GM19240 (cell line): ENCODE results near the gene C18orf32.
"Not testable (repeated sequence)": the region's sequence is repeated elsewhere in the genome, so short reads cannot be mapped to it uniquely, and the experiment has no call there.

ENCODE experiments used
- DNase-seq: peaks from one replicate; pipeline ENCODE4 v3.0.0; 2011; ENCODE audit warnings: low spot score; ENCODE audit not compliant: insufficient read length

Gene C18orf32

GRCh38 chr18:49471532-49471931, 15.5 kb downstream of the C18orf32 start:
- DNase-seq = no peak

GRCh38 chr18:49467599-49467998, 19.4 kb downstream of the C18orf32 start:
- DNase-seq = no peak

- no peak for DNase-seq
Measured at GRCh38 chr18:49467019-49467563, 19.9 kb downstream of the C18orf32 start.

- DNase-seq = no peak
Measured at GRCh38 chr18:49464718-49465598, 22.1 kb downstream of the C18orf32 start.

- no peak for DNase-seq
Measured at GRCh38 chr18:49461602-49461977, 25.4 kb downstream of the C18orf32 start.

GRCh38 chr18:49460976-49461601, 25.9 kb downstream of the C18orf32 start:
- no peak for DNase-seq

- DNase-seq = peak; percentile 10
Measured at GRCh38 chr18:49459404-49460171, 27.4 kb downstream of the C18orf32 start.

GRCh38 chr18:49457616-49458015, 29.4 kb downstream of the C18orf32 start:
- no peak for DNase-seq

GRCh38 chr18:49456794-49457193, 30.2 kb downstream of the C18orf32 start:
- no peak for DNase-seq

- DNase-seq = not testable (repeated sequence)
Measured at GRCh38 chr18:49452534-49452933, 34.5 kb downstream of the C18orf32 start.

- no peak for DNase-seq
Measured at GRCh38 chr18:49447810-49448745, 39.0 kb downstream of the C18orf32 start.

GRCh38 chr18:49446481-49446880, 40.6 kb downstream of the C18orf32 start:
- no peak for DNase-seq

GRCh38 chr18:49444581-49444980, 42.5 kb downstream of the C18orf32 start:
- DNase-seq = no peak

GRCh38 chr18:49443837-49444236, 43.2 kb downstream of the C18orf32 start:
- no peak for DNase-seq

- no peak for DNase-seq
Measured at GRCh38 chr18:49441338-49441938, 45.6 kb downstream of the C18orf32 start.

GRCh38 chr18:49435170-49435569, 51.9 kb downstream of the C18orf32 start:
- no peak for DNase-seq

GRCh38 chr18:49432602-49433001, 54.4 kb downstream of the C18orf32 start:
- no peak for DNase-seq

GRCh38 chr18:49431165-49431962, 55.7 kb downstream of the C18orf32 start:
- DNase-seq = no peak
